A204.1 (cell line): ENCODE results near the gene ZNF93.
"Not testable (repeated sequence)": the region's sequence is repeated elsewhere in the genome, so short reads cannot be mapped to it uniquely, and the experiment has no call there.

Experiments
- FAIRE-seq: peaks from 2 replicates; lab custom pipeline; 2012; peaks lifted over from hg19 to GRCh38; lab: Jason Lieb, UNC

Gene ZNF93

GRCh38 chr19:19900729-19901444 lies at the start of gene ZNF93:
Gene ZNF93 (plus strand): TSS chr19:19900946. CDS start chr19:19901089, 143 bp downstream.
- no peak for FAIRE-seq

- not testable (repeated sequence) for FAIRE-seq
Measured at GRCh38 chr19:19851740-19852139, 49.0 kb upstream of the ZNF93 start.

GRCh38 chr19:19858751-19859150 lies 42.0 kb upstream of the ZNF93 start:
- no peak for FAIRE-seq

GRCh38 chr19:19860756-19861390 lies 39.9 kb upstream of the ZNF93 start:
- no peak for FAIRE-seq

GRCh38 chr19:19865750-19866610 lies 34.8 kb upstream of the ZNF93 start, which contains the start of gene ZNF253:
Gene ZNF253 (plus strand): TSS chr19:19865882. CDS start chr19:19865997, 115 bp downstream.
- no peak for FAIRE-seq

GRCh38 chr19:19866611-19867248 lies 34.0 kb upstream of the ZNF93 start:
- no peak for FAIRE-seq

GRCh38 chr19:19870086-19870485 lies 30.7 kb upstream of the ZNF93 start:
- FAIRE-seq, result not testable (repeated sequence)

- no peak for FAIRE-seq
Measured at GRCh38 chr19:19871932-19872331, 28.8 kb upstream of the ZNF93 start.

- FAIRE-seq, result no peak
Measured at GRCh38 chr19:19873381-19873780, 27.4 kb upstream of the ZNF93 start.

- no peak for FAIRE-seq
Measured at GRCh38 chr19:19877724-19878123, 23.0 kb upstream of the ZNF93 start.

- peak; percentile 63 for FAIRE-seq
Measured at GRCh38 chr19:19884583-19884982, 16.2 kb upstream of the ZNF93 start.

GRCh38 chr19:19892055-19892941 lies 8.4 kb upstream of the ZNF93 start:
- FAIRE-seq, result not testable (repeated sequence)

GRCh38 chr19:19900139-19900728 lies 512 bp upstream of the ZNF93 start:
- FAIRE-seq, result no peak

GRCh38 chr19:19907551-19907950 lies 6.8 kb downstream of the ZNF93 start:
- FAIRE-seq, result peak; percentile 39

GRCh38 chr19:19909654-19910053 lies 8.9 kb downstream of the ZNF93 start:
- FAIRE-seq, result no peak

- no peak for FAIRE-seq
Measured at GRCh38 chr19:19911150-19911549, 10.4 kb downstream of the ZNF93 start.

- no peak for FAIRE-seq
Measured at GRCh38 chr19:19914596-19914995, 13.8 kb downstream of the ZNF93 start.

GRCh38 chr19:19930417-19930816 lies 29.7 kb downstream of the ZNF93 start:
- FAIRE-seq, result not testable (repeated sequence)

- FAIRE-seq, result not testable (repeated sequence)
Measured at GRCh38 chr19:19933432-19934314, 32.9 kb downstream of the ZNF93 start.

GRCh38 chr19:19937403-19937802 lies 36.7 kb downstream of the ZNF93 start:
- FAIRE-seq, result no peak
